SKM-1 treated with dmso at 0.1 percent for 144 hours (cell line): ENCODE results near the gene ACACB.

Experiments
- DNase-seq: peaks from one replicate; lab custom pipeline; 2025; ENCODE audit not compliant: unreplicated experiment; lab: John Stamatoyannopoulos, UW

The ACACB gene

DNA sequence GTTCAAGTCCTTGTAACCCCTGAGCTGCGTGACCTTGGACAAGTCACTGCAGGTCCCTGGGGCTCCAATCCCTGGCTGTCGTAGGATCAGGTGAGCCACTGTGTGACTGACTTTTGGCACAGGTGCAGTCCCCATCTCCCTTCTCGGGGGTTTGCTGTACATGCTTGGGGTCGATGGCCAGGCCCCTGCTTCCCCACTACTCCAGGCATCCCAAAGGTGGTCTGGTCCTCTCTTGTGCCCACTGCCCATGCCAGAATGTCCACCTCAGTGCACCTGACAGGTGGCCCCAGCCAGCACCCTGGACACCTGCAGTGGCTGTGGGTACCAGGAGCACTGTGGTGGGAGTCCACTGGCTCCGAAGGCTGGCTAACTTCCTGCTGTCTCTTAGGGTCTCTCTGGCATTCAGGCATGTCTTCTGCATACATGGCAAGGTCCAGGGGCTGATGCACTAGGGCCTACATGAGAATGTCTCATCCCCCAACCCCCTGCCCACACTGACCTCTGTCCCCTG, 178.0 kb downstream of the ACACB start:
- DNase-seq = no peak

DNA sequence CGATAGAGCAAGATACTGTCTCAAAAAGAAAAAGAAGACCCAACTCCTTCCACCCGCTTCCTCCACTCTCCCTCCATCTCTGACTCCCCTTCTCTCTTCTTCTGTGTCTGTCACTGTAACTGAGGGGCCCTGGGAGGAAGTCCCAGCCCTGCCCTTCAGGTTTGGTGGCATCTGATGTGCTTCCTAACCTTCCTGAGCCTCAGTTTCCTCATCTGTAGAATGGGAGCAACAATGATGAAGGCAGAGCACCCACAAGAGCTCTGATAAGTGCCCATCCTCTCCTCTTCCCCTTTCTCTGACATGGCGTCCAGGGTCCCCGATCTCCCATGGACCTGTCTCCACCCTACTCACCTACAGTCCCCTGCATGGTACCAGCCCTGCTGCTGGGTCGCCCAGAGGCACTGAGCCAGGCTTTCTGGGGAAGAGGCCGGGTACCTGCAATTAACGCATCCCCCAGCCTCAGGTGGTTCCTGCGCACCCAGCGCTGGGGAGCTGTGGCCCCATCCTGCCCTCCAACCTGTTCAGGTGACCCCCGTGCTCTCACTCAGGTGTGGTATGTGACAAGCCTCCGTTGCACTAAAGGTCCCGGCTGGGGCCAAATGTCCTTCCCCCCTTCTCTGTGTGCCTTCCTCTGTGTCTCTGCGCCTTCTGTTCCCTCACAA, 179.5 kb downstream of the ACACB start:
- no peak for DNase-seq

DNA sequence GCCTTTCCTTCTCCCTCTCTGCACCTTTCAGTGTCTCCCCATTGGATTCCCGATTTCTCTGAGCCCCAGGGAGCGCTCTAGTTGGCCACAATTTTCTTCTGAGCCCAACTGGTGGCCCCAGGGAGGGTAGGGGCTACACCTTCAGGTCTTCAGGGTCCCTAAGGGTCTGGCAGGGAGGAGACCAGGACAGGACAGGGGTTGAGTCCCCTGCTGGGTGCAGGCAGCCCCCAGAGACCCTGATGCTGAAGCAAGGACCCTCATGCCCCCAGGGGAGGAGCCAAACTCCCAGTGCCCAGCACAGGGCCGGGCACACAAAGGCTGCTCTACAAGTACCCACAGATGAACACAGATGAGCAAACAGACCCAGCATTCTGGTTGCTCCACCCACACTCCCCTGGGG, 180.0 kb downstream of the ACACB start:
- no peak for DNase-seq

DNA sequence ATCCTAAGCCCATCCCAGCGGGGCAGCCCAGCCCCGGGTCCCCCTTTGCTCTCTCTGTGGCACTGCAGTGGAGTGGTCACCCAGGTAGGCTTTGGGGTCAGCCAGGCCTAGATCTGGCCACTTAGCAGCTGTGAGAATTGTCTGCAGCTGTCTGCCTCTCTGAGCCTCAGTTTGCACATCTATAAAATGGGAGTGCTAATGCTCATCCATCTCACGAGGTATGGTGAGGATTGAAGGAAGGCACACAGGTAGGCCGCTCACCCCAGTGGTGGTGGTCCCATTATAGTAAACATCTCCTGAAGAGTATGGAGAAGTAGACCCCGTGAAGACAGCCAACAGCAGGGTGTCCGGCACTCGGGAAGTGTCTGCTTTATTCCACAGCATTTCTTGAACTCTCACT, 183.5 kb downstream of the ACACB start:
- DNase-seq = no peak

DNA sequence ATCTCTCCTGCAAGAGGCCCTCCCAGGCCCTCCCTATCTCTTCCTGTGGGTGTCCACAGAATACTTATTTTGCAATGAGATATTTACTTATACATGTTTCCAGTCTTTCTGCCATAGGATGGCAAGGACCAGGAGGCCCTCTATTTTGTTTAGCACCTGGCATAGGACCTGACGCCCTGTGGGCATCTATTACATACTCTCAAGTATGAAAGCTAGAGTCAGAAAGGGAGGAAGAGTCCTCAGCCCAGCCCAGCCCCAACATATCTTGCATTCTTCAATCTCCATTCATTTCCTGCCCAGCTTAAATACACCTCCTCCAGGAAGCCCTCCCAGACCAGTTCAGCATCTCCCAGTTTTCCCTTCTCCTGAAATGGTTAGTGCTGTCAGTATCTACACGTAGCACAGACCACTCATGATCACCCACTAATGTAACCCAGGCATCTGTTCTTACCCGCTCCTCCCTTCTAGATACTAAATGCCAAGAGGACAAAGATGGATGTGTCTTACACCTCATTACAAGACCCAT, 185.3 kb downstream of the ACACB start:
- no peak for DNase-seq

DNA sequence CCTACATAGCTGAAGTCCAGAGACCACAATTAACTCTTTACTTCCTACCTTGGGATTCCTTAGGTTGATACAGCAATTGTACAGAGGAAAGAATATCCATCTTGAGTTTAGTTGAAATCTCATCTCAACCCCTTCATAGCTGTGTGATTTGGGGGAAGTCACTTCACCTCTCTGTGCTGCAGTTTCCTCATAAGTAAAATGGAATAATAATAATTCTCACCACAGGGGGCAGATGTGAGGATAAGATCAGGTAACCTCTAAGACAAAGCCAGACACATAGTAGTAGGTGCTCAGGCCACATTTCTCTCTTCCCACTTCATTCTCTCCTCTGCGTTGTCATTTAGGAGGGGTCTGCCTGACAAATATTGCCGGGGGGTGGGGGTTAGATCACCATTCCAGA, 186.0 kb downstream of the ACACB start:
- DNase-seq = no peak

DNA sequence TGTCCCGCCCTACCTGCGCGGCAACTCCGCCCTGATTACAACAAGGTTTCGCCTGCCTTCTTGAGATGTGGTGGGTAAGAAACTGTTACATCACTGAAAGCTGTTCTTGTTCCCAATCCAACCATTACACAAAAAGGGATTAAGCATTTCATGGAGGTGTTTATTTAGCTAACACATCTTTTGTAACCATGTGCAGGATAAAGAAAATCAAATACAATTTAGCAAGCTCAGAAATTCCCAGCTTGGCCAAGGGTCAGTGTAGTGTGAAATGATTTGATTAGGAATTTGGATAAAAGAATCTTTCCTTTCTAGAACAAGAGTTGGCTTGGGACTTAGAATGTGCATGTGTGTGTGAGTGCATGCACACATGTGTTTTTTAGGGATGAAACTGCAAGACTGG, 186.4 kb downstream of the ACACB start:
- no peak for DNase-seq

DNA sequence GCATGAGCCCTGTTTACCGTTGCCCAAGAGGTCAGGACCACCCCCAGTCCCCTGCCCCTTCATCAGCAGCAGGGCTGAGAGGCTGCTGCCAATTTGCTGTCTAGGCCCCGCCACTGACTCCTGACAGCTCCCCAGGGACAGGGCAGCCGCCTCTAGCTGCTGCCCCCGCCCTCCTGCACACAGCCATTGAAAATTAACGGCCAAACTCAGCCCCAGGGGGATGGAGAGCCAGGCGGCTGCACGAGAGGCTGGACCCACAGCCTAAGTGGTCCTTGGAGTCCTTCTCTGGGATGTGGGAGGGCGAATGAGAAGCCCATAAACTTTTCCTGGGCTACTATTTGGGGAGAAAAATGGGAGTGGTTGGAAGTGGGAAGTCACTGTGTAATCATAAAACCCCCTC, 188.1 kb downstream of the ACACB start:
- DNase-seq = no peak

DNA sequence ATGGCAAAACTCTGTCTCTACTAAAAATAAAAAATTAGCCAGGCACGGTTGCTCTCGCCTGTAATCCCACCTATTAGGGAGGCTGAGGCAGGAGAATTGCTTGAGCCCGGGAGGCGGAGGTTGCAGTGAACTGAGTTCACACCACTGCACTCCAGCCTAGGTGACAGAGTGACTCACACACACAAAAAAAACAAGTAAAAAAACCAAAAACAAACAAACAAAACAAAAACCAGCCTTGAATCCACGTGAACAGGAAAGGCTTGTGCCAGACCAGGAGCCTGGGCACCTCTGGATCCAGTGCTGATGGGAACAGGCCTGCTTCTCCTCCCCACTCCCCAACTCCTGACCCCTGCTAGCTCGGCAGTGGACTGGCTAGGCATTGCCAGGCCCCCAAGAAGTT, 189.2 kb downstream of the ACACB start:
- DNase-seq = no peak

DNA sequence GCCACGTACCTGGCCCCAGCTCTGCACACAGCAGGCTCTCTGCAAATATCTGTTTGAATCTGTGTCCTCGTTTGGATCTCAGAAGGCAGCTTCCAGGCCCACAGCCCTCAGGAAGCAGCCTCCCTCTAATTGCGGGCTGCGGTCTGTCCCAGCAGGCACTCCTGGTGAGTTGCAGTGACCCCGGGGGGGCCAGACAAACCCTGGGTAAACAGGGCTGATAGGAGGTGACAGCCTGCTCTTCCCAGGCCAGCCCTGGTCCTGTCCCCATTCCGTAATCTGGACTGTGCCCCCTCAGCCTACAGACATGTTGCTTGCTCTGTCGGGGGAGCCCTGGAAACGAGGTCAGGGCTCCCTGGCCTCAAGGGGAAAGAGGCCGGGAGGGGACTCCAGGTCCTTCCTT, 190.7 kb downstream of the ACACB start:
- DNase-seq = no peak

DNA sequence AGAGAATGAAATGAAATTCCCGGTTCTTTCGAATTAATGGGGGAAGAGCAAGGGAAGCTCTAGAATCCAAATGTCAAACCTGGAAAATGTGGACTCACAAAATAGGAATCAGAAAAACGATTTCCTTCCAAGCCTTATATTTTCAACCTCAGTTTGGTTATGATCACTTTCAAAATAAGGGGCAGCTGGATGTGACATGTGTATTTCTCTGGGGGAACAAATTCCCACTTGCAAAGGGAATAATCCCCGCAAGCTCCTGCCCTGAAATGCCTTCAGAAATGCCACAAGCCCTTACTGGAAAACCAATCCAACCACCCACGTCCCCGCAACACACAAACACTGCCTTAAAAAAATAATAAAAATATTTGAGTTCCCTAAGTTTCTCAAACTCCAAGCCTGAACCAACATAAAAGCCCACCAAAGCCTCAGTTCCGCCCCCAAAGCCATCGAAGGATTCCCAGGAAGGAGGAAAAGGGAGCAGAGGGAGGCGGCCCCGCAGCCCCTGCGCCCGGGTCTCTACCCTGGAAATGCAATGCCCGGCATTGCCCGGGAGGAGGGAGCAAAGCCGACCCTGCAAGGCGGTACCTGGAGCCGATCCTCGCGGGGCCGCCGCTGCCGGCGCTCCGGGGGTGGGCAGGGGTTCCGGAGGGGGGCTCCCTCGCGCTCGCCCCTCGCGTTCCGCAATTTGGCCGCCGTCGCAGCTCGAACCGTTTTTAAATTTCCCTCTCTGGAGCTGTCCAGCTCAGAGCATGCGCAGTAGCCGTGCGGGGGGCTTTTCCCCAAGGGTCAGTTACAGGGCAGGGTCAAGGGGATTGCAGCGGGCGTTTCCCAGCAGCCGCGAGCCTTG, 192.4 kb downstream of the ACACB start, which contains the start of gene FOXN4:
TSS of gene FOXN4 (minus strand) at position 751 of the 847 bp plus-strand sequence. CDS start 963 bp downstream, outside the sequence.
- no peak for DNase-seq

DNA sequence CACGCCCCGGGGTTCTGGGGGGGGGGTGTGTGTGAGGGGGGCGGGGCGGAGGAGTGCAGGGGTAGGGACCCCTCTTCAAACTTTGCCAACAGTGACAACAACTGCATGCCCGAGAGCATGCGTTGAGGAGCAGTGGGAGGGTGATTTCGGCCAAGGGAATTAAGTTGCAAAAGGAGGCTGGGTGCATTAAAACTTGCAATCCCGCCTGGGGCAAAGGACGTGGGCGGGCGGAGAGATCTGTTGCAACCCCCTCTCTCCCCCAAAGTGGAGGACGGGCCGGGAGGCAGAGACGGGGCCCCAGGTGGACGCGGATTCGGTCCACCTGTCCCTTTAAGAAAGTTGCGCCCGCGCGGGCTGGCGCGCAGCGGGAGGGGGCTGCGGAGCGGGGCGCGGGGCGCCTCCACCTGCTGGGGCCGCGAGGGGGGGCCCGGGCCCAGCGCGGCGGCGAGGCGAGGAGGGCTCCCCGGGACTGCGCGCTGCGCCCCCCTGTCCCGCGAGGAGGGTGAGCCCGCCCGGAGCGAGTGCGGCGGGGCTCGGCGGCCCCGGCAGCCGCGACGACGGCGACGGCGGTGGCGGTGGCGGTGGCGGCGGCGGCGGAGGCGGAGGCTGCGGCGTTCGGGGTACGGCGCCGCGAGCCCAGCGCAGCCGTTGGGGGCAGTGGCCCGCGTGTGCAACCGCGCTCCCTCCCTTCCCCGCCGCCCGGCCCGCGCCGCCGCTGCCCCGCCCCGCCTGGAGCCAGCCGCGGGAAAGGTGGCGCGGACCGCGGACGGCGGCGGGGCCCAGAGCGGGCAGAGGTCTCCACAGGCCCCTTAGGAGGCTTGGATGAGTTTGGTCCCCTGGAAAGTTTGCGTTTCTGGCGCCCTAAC, 193.2 kb downstream of the ACACB start:
- DNase-seq = no peak

DNA sequence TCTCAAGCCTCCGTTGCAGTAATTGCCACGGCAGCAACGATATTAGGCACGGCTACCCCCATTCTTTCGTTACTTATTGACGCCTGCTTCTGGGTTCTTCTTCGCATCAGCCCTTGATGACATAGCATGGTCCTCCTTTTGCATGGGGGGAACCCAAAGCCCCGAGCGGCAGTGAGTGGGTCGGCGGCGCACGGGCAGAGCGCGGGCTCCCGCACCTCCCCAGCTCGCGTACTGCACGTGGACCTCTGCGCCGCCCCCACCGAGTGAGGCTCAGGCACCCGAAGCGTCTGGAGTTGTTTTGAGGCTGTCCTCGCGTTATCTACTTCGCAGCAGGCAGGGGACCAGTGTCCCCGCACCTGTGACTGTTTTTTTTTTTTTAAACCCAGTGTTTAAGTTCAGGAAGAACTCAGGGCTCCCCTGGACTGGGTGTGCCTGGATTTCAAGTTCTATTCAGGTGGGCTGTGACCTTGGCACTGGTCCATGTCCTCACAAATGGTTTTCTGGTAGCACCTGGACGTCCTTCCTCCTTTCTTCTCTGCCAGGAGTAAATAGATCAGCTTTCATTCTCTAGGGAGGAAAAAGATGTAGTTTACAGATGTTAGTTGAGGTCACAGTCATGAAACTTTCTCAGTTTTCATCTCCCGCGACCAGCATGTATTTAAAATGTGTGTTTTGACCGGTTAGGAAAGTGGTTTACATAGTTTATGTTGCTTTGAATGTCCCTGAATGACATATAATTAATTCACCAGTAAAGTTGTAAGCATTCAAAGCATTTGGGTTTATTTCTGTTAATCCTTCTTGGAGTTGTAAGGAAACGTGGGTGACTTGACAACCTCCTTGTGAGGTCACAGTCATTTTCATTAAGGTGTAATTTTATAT, 194.1 kb downstream of the ACACB start:
- DNase-seq = no peak
